ENCODE data around the gene EYA4. TPM values are rescaled to one million over a fixed set of nuclear protein-coding genes. Genes with fewer than 3 reads are reported as not detected.

The EYA4 gene
- total RNA-seq, 2 experiments from 2014 or later = not detected

DNA sequence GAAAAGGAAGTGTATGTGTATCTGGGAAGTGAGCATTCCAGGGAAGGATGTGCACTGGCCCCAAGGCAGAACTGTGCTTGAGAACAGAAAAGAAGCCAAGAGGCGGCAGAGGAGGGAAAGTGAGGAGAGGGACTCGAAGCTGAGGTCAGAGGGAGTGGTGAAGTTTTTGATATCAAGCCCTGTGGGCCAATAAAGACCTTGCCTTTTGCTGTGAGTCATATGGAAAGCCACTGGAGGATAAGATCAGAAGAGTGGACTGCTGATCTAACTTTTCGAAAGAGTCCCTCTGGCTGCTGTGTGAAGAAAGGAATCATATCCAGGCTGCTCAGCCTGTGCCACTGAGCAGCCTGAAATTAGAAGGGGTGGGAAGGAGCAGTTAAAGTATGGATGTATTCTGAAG, 99.4 kb downstream of the EYA4 start:
- ATAC-seq (ENCODE audit: poor library complexity) (no peak), DNase-seq (no peak)
- Histone ChIP-seq H3K9me3 (ENCODE audit: control insufficient read depth in 1 of 2, insufficient read depth in 1 of 2, low read length in 2 of 2) (no peaks in the 10 kb centered on the region), H3K27me3 (ENCODE audit: control insufficient read depth in 1 of 2, insufficient read depth in 2 of 2, low read length in 2 of 2) (no peaks in the 10 kb centered on the region), H3K4me3 (ENCODE audit: low read length) (no peak overlapping the region), H3K4me1 (ENCODE audit: insufficient read depth, low read length) (no peaks in the 10 kb centered on the region), H3K36me3 (ENCODE audit: insufficient read depth, low read length) (no peaks in the 10 kb centered on the region), H3K27ac (ENCODE audit: low read depth in 1 of 2, low read length in 2 of 2) (no peak overlapping the region)
- TF ChIP-seq, protein P1, sequence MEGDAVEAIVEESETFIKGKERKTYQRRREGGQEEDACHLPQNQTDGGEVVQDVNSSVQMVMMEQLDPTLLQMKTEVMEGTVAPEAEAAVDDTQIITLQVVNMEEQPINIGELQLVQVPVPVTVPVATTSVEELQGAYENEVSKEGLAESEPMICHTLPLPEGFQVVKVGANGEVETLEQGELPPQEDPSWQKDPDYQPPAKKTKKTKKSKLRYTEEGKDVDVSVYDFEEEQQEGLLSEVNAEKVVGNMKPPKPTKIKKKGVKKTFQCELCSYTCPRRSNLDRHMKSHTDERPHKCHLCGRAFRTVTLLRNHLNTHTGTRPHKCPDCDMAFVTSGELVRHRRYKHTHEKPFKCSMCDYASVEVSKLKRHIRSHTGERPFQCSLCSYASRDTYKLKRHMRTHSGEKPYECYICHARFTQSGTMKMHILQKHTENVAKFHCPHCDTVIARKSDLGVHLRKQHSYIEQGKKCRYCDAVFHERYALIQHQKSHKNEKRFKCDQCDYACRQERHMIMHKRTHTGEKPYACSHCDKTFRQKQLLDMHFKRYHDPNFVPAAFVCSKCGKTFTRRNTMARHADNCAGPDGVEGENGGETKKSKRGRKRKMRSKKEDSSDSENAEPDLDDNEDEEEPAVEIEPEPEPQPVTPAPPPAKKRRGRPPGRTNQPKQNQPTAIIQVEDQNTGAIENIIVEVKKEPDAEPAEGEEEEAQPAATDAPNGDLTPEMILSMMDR (IDR thresholded peaks at IDR 0.05) = no peak
- no peak overlapping the region for H3K27ac Mint-ChIP-seq
- H3K9me3 Mint-ChIP-seq = no peaks in the 10 kb centered on the region
- no peaks in the 10 kb centered on the region for H3K36me3 Mint-ChIP-seq (ENCODE audit: low read depth)
- H3K4me3 Mint-ChIP-seq = no peak overlapping the region
- POLR2A ChIA-PET = no interaction called here
- H3K27me3 Mint-ChIP-seq = no peaks in the 10 kb centered on the region
- no peaks in the 10 kb centered on the region for H3K4me1 Mint-ChIP-seq (ENCODE audit: low read depth)
- intact Hi-C loops (cut with DNase I, micrococcal nuclease) = no loop called here
- CTCF ChIA-PET = no interaction called here

DNA sequence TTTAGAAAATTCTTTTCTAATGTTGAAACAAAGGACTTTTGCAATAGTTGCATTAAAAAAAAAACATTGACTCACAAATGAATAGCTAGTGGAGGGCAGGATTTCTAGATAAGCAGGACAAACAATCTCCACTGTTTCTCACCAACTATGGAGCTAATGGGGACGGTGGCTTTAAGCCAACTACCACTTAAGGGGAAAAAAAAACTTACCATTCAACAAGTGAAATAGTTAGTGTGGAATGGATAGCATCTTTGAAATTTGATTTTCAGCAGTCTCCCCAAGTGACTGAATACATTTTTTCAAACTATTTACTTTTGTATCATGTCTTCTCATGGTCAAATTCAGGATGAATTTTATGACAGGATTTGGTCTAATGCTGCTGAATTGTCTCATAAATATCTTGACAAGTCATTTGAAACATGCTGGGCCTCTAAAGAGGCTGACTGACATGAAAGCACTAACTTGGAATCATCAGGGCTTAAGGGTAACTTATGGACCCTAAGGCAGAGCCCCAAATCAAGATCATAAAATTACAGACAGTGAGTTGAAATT, 100.5 kb downstream of the EYA4 start:
- intact Hi-C loops (cut with DNase I, micrococcal nuclease) = no loop called here
- Histone ChIP-seq H3K9me3 (ENCODE audit: control insufficient read depth in 1 of 2, insufficient read depth in 1 of 2, low read length in 2 of 2) (no peaks in the 10 kb centered on the region), H3K4me3 (ENCODE audit: low read length) (no peak overlapping the region), H3K4me1 (ENCODE audit: insufficient read depth, low read length) (no peaks in the 10 kb centered on the region), H3K27me3 (ENCODE audit: control insufficient read depth in 1 of 2, insufficient read depth in 2 of 2, low read length in 2 of 2) (no peaks in the 10 kb centered on the region), H3K27ac (ENCODE audit: low read depth in 1 of 2, low read length in 2 of 2) (no peak overlapping the region), H3K36me3 (ENCODE audit: insufficient read depth, low read length) (no peaks in the 10 kb centered on the region)
- no peaks in the 10 kb centered on the region for H3K27me3 Mint-ChIP-seq
- no peak for DNase-seq
- H3K4me3 Mint-ChIP-seq = no peak overlapping the region
- H3K4me1 Mint-ChIP-seq (ENCODE audit: low read depth) = no peaks in the 10 kb centered on the region
- H3K36me3 Mint-ChIP-seq (ENCODE audit: low read depth) = no peaks in the 10 kb centered on the region
- ATAC-seq (ENCODE audit: poor library complexity) = no peak
- TF ChIP-seq, protein P1 (IDR thresholded peaks at IDR 0.05) = no peak
- H3K9me3 Mint-ChIP-seq = no peaks in the 10 kb centered on the region
- H3K27ac Mint-ChIP-seq = no peak overlapping the region
- ChIA-PET CTCF (no interaction called here), POLR2A (no interaction called here)

DNA sequence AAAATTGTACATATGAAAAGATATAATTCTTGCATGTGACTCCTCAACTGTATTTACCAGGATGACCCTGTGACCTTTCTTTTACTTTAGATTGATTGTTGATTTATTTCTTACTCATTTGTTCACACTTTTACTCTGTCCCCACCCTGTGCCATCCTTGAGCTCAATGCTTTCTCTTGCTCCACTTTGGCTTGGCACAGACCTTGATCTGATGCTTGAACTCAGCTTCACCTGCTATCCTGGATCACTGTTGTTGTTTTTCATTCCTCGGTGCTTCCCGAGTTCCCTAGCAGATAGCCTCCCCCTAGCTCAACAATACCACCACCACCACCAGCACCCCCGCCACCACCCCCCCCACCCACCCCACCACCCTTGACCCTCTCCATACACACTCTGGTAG, 102.1 kb downstream of the EYA4 start:
- no peaks in the 10 kb centered on the region for H3K36me3 ChIP-seq (ENCODE audit: insufficient read depth, low read length)
- no peak overlapping the region for H3K27ac ChIP-seq (ENCODE audit: low read depth in 1 of 2, low read length in 2 of 2)
- Mint-ChIP-seq H3K27ac (no peak overlapping the region), H3K4me3 (no peak overlapping the region), H3K4me1 (ENCODE audit: low read depth) (no peaks in the 10 kb centered on the region), H3K36me3 (ENCODE audit: low read depth) (no peaks in the 10 kb centered on the region), H3K9me3 (no peaks in the 10 kb centered on the region), H3K27me3 (no peaks in the 10 kb centered on the region)
- no peak for DNase-seq
- intact Hi-C loops (cut with DNase I, micrococcal nuclease) = no loop called here
- no peaks in the 10 kb centered on the region for H3K4me1 ChIP-seq (ENCODE audit: insufficient read depth, low read length)
- H3K4me3 ChIP-seq (ENCODE audit: low read length) = no peak overlapping the region
- CTCF ChIA-PET = no interaction called here
- POLR2A ChIA-PET = no interaction called here
- no peaks in the 10 kb centered on the region for H3K27me3 ChIP-seq (ENCODE audit: control insufficient read depth in 1 of 2, insufficient read depth in 2 of 2, low read length in 2 of 2)
- H3K9me3 ChIP-seq (ENCODE audit: control insufficient read depth in 1 of 2, insufficient read depth in 1 of 2, low read length in 2 of 2) = no peaks in the 10 kb centered on the region
- TF ChIP-seq, protein P1 (IDR thresholded peaks at IDR 0.05) = no peak
- no peak for ATAC-seq (ENCODE audit: poor library complexity)
